Measurements from ENCODE around the gene PHF14. TPM values are rescaled to one million over a fixed set of nuclear protein-coding genes. Genes with fewer than 3 reads are reported as not detected.

Gene PHF14
- total and polyA plus RNA-seq, 5 donors from 2014 or later = 7.7 to 31.1 (median 9.3) TPM

DNA sequence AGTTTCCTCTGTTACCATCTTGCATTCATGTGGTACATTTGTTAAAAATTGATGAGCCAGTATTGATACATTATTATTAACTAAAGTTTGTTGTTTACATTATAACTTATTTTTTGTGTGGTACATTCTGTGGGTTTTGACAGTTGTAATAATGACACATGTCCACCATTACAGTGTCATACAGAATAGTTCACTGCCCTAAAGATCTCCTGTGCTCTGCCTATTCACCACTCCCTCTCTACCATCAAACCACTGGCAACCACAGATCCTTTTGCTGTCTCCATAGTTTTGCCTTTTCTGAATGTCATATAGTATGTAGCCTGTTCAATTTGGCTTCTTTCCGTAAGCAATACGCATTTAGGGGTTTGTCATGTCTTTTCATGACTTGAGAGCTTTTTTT lies 156.9 kb downstream of the PHF14 start:
- Histone ChIP-seq H3K4me1 (ENCODE audit: control insufficient read depth, insufficient read depth, low read length, poor library complexity, severe bottlenecking) (peaks cover 14% of the 10 kb centered on the region), H3K4me3 (ENCODE audit: low read depth, low read length) (no peak overlapping the region), H3K36me3 (ENCODE audit: control insufficient read depth, insufficient read depth, low read length) (peaks cover 3% of the 10 kb centered on the region), H3K9me3 (ENCODE audit: control insufficient read depth in 2 of 2, low read length in 2 of 2) (no peaks in the 10 kb centered on the region), H3K27me3 (ENCODE audit: control insufficient read depth, insufficient read depth, low read length) (no peaks in the 10 kb centered on the region), H3K27ac (ENCODE audit: insufficient read depth, low read length, poor library complexity, severe bottlenecking) (no peak overlapping the region)
- H3K27me3 Mint-ChIP-seq = no peaks in the 10 kb centered on the region
- ATAC-seq (ENCODE audit: low read depth in 2 of 2) (no peak), DNase-seq (no peak)
- H3K36me3 Mint-ChIP-seq = peaks cover 13% of the 10 kb centered on the region
- peaks cover 0 to 4% (median 0%) of the 10 kb centered on the region in 7 donors for H3K9me3 Mint-ChIP-seq
- peak overlapping the region in 1 of 3 donors; percentile 8 for H3K27ac Mint-ChIP-seq
- no peak overlapping the region for H3K4me3 Mint-ChIP-seq
- peaks cover 15 to 39% (median 30%) of the 10 kb centered on the region in 4 donors for H3K4me1 Mint-ChIP-seq

GRCh38 chr7:11133436-11133959 lies 159.8 kb downstream of the PHF14 start:
- ATAC-seq (ENCODE audit: low read depth in 2 of 2) (no peak), DNase-seq (no peak)
- Mint-ChIP-seq H3K4me1 (peaks cover 4 to 17% (median 8%) of the 10 kb centered on the region in 4 donors), H3K27me3 (no peaks in the 10 kb centered on the region), H3K9me3 (peaks cover 0 to 4% (median 0%) of the 10 kb centered on the region in 7 donors), H3K27ac (no peak overlapping the region), H3K36me3 (peaks cover 13% of the 10 kb centered on the region), H3K4me3 (no peak overlapping the region)
- H3K4me1 ChIP-seq (ENCODE audit: control insufficient read depth, insufficient read depth, low read length, poor library complexity, severe bottlenecking) = no peaks in the 10 kb centered on the region
- peaks cover 3% of the 10 kb centered on the region for H3K36me3 ChIP-seq (ENCODE audit: control insufficient read depth, insufficient read depth, low read length)
- no peaks in the 10 kb centered on the region for H3K9me3 ChIP-seq (ENCODE audit: control insufficient read depth in 2 of 2, low read length in 2 of 2)
- H3K27me3 ChIP-seq (ENCODE audit: control insufficient read depth, insufficient read depth, low read length) = no peaks in the 10 kb centered on the region
- H3K4me3 ChIP-seq (ENCODE audit: low read depth, low read length) = no peak overlapping the region
- no peak overlapping the region for H3K27ac ChIP-seq (ENCODE audit: insufficient read depth, low read length, poor library complexity, severe bottlenecking)

DNA sequence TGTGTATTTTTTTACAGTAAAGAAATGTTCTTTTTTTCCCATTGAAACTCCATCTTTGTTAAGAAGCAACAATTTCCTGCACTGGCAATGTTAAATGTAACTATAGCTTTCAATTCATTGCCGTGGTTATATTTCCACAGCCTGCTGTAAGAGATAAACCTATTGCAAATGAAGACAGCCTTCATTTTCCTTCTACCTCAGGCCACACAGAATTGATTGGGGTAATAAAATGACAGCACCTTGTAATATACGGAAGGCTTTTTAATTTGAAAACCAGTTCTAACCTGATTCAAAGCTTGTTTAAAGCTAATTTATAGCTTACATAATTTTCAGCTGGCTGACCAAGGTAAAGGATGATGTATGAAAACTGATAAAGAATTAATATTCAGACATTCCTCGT lies 161.9 kb downstream of the PHF14 start:
- ATAC-seq (ENCODE audit: low read depth in 2 of 2) (no peak), DNase-seq (no peak)
- Mint-ChIP-seq H3K27me3 (no peaks in the 10 kb centered on the region), H3K36me3 (peaks cover 10% of the 10 kb centered on the region), H3K4me3 (no peak overlapping the region), H3K27ac (no peak overlapping the region), H3K9me3 (peaks cover 0 to 3% (median 0%) of the 10 kb centered on the region in 7 donors), H3K4me1 (peaks cover 0 to 15% (median 4%) of the 10 kb centered on the region in 4 donors)
- no peaks in the 10 kb centered on the region for H3K27me3 ChIP-seq (ENCODE audit: control insufficient read depth, insufficient read depth, low read length)
- H3K36me3 ChIP-seq (ENCODE audit: control insufficient read depth, insufficient read depth, low read length) = peaks cover 3% of the 10 kb centered on the region
- no peak overlapping the region for H3K27ac ChIP-seq (ENCODE audit: insufficient read depth, low read length, poor library complexity, severe bottlenecking)
- no peak overlapping the region for H3K4me3 ChIP-seq (ENCODE audit: low read depth, low read length)
- H3K9me3 ChIP-seq (ENCODE audit: control insufficient read depth in 2 of 2, low read length in 2 of 2) = no peaks in the 10 kb centered on the region
- no peaks in the 10 kb centered on the region for H3K4me1 ChIP-seq (ENCODE audit: control insufficient read depth, insufficient read depth, low read length, poor library complexity, severe bottlenecking)

DNA sequence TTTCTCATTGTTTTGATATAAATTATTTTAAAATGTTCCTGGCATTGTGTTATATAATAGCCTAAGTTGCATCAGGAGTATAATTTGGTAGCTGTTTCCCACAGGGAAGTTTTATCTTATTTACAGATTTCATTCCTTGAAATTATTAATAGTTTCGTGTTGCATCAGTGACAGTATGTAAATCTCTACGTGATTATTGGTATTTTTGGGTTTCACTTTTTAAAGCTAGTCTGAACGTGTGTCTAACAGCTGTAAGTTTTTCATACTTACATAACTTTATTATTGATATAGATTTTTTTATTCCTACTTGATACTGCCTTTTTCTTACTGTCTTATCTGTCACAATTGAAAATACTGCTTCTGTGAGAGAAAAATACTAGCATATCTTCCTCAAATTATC lies 167.9 kb downstream of the PHF14 start:
- H3K4me1 Mint-ChIP-seq = peaks cover 0 to 3% (median 0%) of the 10 kb centered on the region in 4 donors
- ATAC-seq (ENCODE audit: low read depth in 2 of 2) = no peak
- no peaks in the 10 kb centered on the region for H3K27me3 Mint-ChIP-seq
- H3K9me3 Mint-ChIP-seq = no peaks in the 10 kb centered on the region
- no peaks in the 10 kb centered on the region for H3K4me1 ChIP-seq (ENCODE audit: control insufficient read depth, insufficient read depth, low read length, poor library complexity, severe bottlenecking)
- H3K4me3 Mint-ChIP-seq = no peak overlapping the region
- H3K4me3 ChIP-seq (ENCODE audit: low read depth, low read length) = no peak overlapping the region
- no peak overlapping the region for H3K27ac ChIP-seq (ENCODE audit: insufficient read depth, low read length, poor library complexity, severe bottlenecking)
- no peaks in the 10 kb centered on the region for H3K27me3 ChIP-seq (ENCODE audit: control insufficient read depth, insufficient read depth, low read length)
- H3K36me3 ChIP-seq (ENCODE audit: control insufficient read depth, insufficient read depth, low read length) = peaks cover 3% of the 10 kb centered on the region
- H3K36me3 Mint-ChIP-seq = peaks cover 10% of the 10 kb centered on the region
- H3K9me3 ChIP-seq (ENCODE audit: control insufficient read depth in 2 of 2, low read length in 2 of 2) = no peaks in the 10 kb centered on the region
- no peak overlapping the region for H3K27ac Mint-ChIP-seq
- no peak for DNase-seq

DNA sequence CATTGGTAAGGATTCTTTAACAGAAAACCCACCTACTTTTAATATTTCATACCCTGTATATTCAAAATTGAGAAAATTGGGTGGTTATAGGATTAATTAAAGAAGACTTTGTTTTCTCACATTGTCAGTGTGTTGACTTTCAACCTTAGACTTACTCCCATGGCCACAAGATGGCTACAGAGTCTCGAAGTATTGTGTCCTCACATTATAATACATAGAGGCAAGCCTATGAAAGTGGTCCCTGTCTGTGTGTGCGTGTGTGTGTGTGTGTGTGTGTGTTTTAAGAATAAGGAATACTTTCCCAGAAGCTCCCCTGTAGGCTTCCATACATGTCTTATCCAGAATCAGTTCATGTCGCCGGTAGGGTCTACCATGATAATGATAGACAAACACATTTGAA lies 180.0 kb downstream of the PHF14 start:
- H3K27me3 Mint-ChIP-seq = no peaks in the 10 kb centered on the region
- no peak overlapping the region for H3K27ac Mint-ChIP-seq
- H3K9me3 ChIP-seq (ENCODE audit: control insufficient read depth in 2 of 2, low read length in 2 of 2) = no peaks in the 10 kb centered on the region
- no peak overlapping the region for H3K4me3 ChIP-seq (ENCODE audit: low read depth, low read length)
- peaks cover 0 to 5% (median 0%) of the 10 kb centered on the region in 7 donors for H3K9me3 Mint-ChIP-seq
- no peaks in the 10 kb centered on the region for H3K36me3 ChIP-seq (ENCODE audit: control insufficient read depth, insufficient read depth, low read length)
- no peak overlapping the region for H3K4me3 Mint-ChIP-seq
- no peaks in the 10 kb centered on the region for H3K27me3 ChIP-seq (ENCODE audit: control insufficient read depth, insufficient read depth, low read length)
- DNase-seq = no peak
- no peak for ATAC-seq (ENCODE audit: low read depth in 2 of 2)
- H3K36me3 Mint-ChIP-seq = peaks cover 7% of the 10 kb centered on the region
- H3K27ac ChIP-seq (ENCODE audit: insufficient read depth, low read length, poor library complexity, severe bottlenecking) = no peak overlapping the region
- H3K4me1 Mint-ChIP-seq = peaks cover 0 to 14% (median 5%) of the 10 kb centered on the region in 4 donors
- no peaks in the 10 kb centered on the region for H3K4me1 ChIP-seq (ENCODE audit: control insufficient read depth, insufficient read depth, low read length, poor library complexity, severe bottlenecking)

GRCh38 chr7:11155883-11156282 lies 182.2 kb downstream of the PHF14 start:
- Histone ChIP-seq H3K9me3 (ENCODE audit: control insufficient read depth in 2 of 2, low read length in 2 of 2) (no peaks in the 10 kb centered on the region), H3K36me3 (ENCODE audit: control insufficient read depth, insufficient read depth, low read length) (no peaks in the 10 kb centered on the region), H3K27me3 (ENCODE audit: control insufficient read depth, insufficient read depth, low read length) (no peaks in the 10 kb centered on the region), H3K27ac (ENCODE audit: insufficient read depth, low read length, poor library complexity, severe bottlenecking) (no peak overlapping the region), H3K4me3 (ENCODE audit: low read depth, low read length) (no peak overlapping the region), H3K4me1 (ENCODE audit: control insufficient read depth, insufficient read depth, low read length, poor library complexity, severe bottlenecking) (no peaks in the 10 kb centered on the region)
- Mint-ChIP-seq H3K36me3 (peaks cover 9% of the 10 kb centered on the region), H3K9me3 (peaks cover 0 to 7% (median 0%) of the 10 kb centered on the region in 7 donors), H3K27ac (no peak overlapping the region), H3K4me1 (peaks cover 0 to 14% (median 7%) of the 10 kb centered on the region in 4 donors), H3K4me3 (no peak overlapping the region), H3K27me3 (no peaks in the 10 kb centered on the region)
- ATAC-seq (ENCODE audit: low read depth in 2 of 2) = no peak
- no peak for DNase-seq

DNA sequence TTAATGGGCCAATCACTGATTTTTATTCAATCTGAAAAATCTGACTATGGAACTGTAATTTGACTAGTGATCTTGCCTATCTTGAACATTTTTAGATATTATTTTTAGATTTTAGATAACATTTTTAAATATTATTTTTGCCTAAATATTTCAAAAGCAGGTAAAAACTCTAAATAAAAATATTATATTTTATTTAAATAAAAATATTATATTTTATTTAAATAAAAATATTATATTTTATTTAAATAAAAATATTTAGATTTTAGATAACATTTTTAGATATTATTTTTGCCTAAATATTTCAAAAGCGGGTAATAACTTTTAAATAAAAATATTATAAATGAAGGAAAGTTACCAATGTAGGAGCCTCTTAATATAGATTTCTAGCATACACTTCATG lies 187.8 kb downstream of the PHF14 start:
- no peaks in the 10 kb centered on the region for H3K4me1 ChIP-seq (ENCODE audit: control insufficient read depth, insufficient read depth, low read length, poor library complexity, severe bottlenecking)
- Mint-ChIP-seq H3K27ac (no peak overlapping the region), H3K4me1 (peaks cover 0 to 10% (median 5%) of the 10 kb centered on the region in 4 donors), H3K9me3 (peaks cover 0 to 3% (median 0%) of the 10 kb centered on the region in 7 donors), H3K36me3 (peaks cover 10% of the 10 kb centered on the region), H3K4me3 (no peak overlapping the region), H3K27me3 (no peaks in the 10 kb centered on the region)
- DNase-seq = no peak
- no peak for ATAC-seq (ENCODE audit: low read depth in 2 of 2)
- H3K9me3 ChIP-seq (ENCODE audit: control insufficient read depth in 2 of 2, low read length in 2 of 2) = no peaks in the 10 kb centered on the region
- H3K27ac ChIP-seq (ENCODE audit: insufficient read depth, low read length, poor library complexity, severe bottlenecking) = no peak overlapping the region
- H3K4me3 ChIP-seq (ENCODE audit: low read depth, low read length) = no peak overlapping the region
- no peaks in the 10 kb centered on the region for H3K36me3 ChIP-seq (ENCODE audit: control insufficient read depth, insufficient read depth, low read length)
- no peaks in the 10 kb centered on the region for H3K27me3 ChIP-seq (ENCODE audit: control insufficient read depth, insufficient read depth, low read length)

GRCh38 chr7:11163220-11163619 lies 189.5 kb downstream of the PHF14 start:
- Mint-ChIP-seq H3K4me1 (peaks cover 0 to 7% (median 3%) of the 10 kb centered on the region in 4 donors), H3K36me3 (peaks cover 8% of the 10 kb centered on the region), H3K9me3 (peaks cover 0 to 1% (median 0%) of the 10 kb centered on the region in 7 donors), H3K27ac (no peak overlapping the region), H3K4me3 (no peak overlapping the region), H3K27me3 (no peaks in the 10 kb centered on the region)
- Histone ChIP-seq H3K4me1 (ENCODE audit: control insufficient read depth, insufficient read depth, low read length, poor library complexity, severe bottlenecking) (no peaks in the 10 kb centered on the region), H3K36me3 (ENCODE audit: control insufficient read depth, insufficient read depth, low read length) (no peaks in the 10 kb centered on the region), H3K9me3 (ENCODE audit: control insufficient read depth in 2 of 2, low read length in 2 of 2) (no peaks in the 10 kb centered on the region), H3K27ac (ENCODE audit: insufficient read depth, low read length, poor library complexity, severe bottlenecking) (no peak overlapping the region), H3K4me3 (ENCODE audit: low read depth, low read length) (no peak overlapping the region), H3K27me3 (ENCODE audit: control insufficient read depth, insufficient read depth, low read length) (no peaks in the 10 kb centered on the region)
- no peak for DNase-seq
- ATAC-seq (ENCODE audit: low read depth in 2 of 2) = no peak
